GM12878 (cell line): ENCODE data around the gene NAALADL2. TPM values are rescaled to one million over a fixed set of nuclear protein-coding genes. Genes with fewer than 3 reads are reported as not detected.

Experiments used
- ATAC-seq: fragments of 200-7000 bp; cut with Tn5 transposase; 3 replicates; pipeline ENCODE4 v1.9.1; 2020; ENCODE audit warnings: mild to moderate bottlenecking, moderate library complexity
- BruUV-seq: library from RNA; stranded (reverse); fragments of 400-500 nt; replicated peaks from 2 replicates; lab custom pipeline; 2021; lab: Mats Ljungman, UMichigan
- CTCF ChIA-PET: fragments of 300-600 bp; sonication (Branson Sonifier 250); formaldehyde crosslinking; extraction: SDS; loops from one replicate; lab custom pipeline; 2021; ENCODE audit warnings: inconsistent platforms; lab: Yijun Ruan, JAX
- POLR2A ChIA-PET: fragments of 350-600 bp; formaldehyde crosslinking; extraction: SDS; loops from one replicate; lab custom pipeline; 2021; ENCODE audit warnings: inconsistent platforms; lab: Charles Lee
- RAD21 ChIA-PET: fragments of 300-600 bp; sonication (Branson Sonifier 250); formaldehyde crosslinking; loops from one replicate; lab custom pipeline; 2023; ENCODE audit warnings: antibody characterized with exemption; ENCODE audit not compliant: unreplicated experiment; lab: Charles Lee
- SMC1A ChIA-PET: fragments of 300-600 bp; sonication (Branson Sonifier 250); formaldehyde crosslinking; loops from one replicate; lab custom pipeline; 2023; ENCODE audit not compliant: unreplicated experiment, uncharacterized antibody; lab: Charles Lee
- DNase-seq: peaks from one replicate; pipeline ENCODE4 v3.0.0-alpha.2; 2011; ENCODE audit warnings: low read depth, low spot score
- FAIRE-seq: peaks from 3 replicates; lab custom pipeline; 2011; peaks lifted over from hg19 to GRCh38; lab: Jason Lieb, UNC
- H2AFZ ChIP-seq: 2 replicates; pipeline ENCODE4 v1.6.0; 2011; ENCODE audit warnings: low read depth, low read length, control low read depth; ENCODE audit not compliant: control insufficient read depth
- H3K27ac ChIP-seq: 2 replicates; pipeline ENCODE4 v1.5.1; 2011; ENCODE audit warnings: control low read depth; ENCODE audit not compliant: control insufficient read depth, insufficient read depth
- H3K27me3 ChIP-seq, 2 experiments: replicated peaks in 1 of 2; 2 replicates each; pipeline versions ENCODE4 v1.6.0 to v1.6.1; 2011; ENCODE audit warnings: low read length in 1 of 2; ENCODE audit not compliant: control insufficient read depth in 2 of 2, insufficient read depth in 2 of 2
- H3K36me3 ChIP-seq, 2 experiments: 2 replicates each; pipeline ENCODE4 v1.5.1; 2011; ENCODE audit warnings: low read length in 1 of 2; ENCODE audit not compliant: control insufficient read depth in 2 of 2, insufficient read depth in 2 of 2
- H3K4me1 ChIP-seq: 2 replicates; pipeline ENCODE4 v1.6.1; 2011; ENCODE audit warnings: mild to moderate bottlenecking, low read length, moderate library complexity, mixed read lengths; ENCODE audit not compliant: control insufficient read depth, insufficient read depth
- H3K4me2 ChIP-seq: 2 replicates; pipeline ENCODE4 v1.6.0; 2011; ENCODE audit warnings: control low read depth; ENCODE audit not compliant: control insufficient read depth, insufficient read depth
- H3K4me3 ChIP-seq: fragments of 200-600 bp; sonication (generic); 2 replicates; pipeline ENCODE4 v1.5.1; 2016
- H3K79me2 ChIP-seq: 2 replicates; pipeline ENCODE4 v1.6.0; 2011; ENCODE audit warnings: low read length; ENCODE audit not compliant: control insufficient read depth, insufficient read depth
- H3K9ac ChIP-seq: 2 replicates; pipeline ENCODE4 v1.8.0; 2011; ENCODE audit warnings: low read length, control low read depth, mixed read lengths; ENCODE audit not compliant: control insufficient read depth, insufficient read depth
- H3K9me3 ChIP-seq: replicated peaks from 3 replicates; pipeline ENCODE4 v1.5.1; 2011; ENCODE audit warnings: mild to moderate bottlenecking, low read length; ENCODE audit not compliant: control insufficient read depth, insufficient read depth
- H4K20me1 ChIP-seq: 2 replicates; pipeline ENCODE4 v1.6.0; 2011; ENCODE audit not compliant: control insufficient read depth, insufficient read depth
- BCLAF1 ChIP-seq: fragments of 450-650 bp; IDR thresholded peaks from 2 replicates; pipeline ENCODE4 v1.6.1; 2017; ENCODE audit warnings: antibody characterized with exemption, mild to moderate bottlenecking, moderate library complexity
- BHLHE40 ChIP-seq, 2 experiments: fragments of 450-650 bp in 1 of 2; IDR thresholded peaks; 2 replicates each; pipeline ENCODE4 v1.6.1; 2011 to 2017; ENCODE audit warnings: low read depth in 2 of 2, borderline replicate concordance in 1 of 2, improper control_type of control experiment in 1 of 2, low read length in 1 of 2, mild to moderate bottlenecking in 1 of 2
- BRCA1 ChIP-seq: IDR thresholded peaks from 2 replicates; pipeline ENCODE4 v1.6.1; 2011; ENCODE audit warnings: low read depth, low read length, improper control_type of control experiment
- CREM ChIP-seq: IDR thresholded peaks from 2 replicates; pipeline ENCODE4 v1.6.1; 2014; ENCODE audit warnings: antibody characterized with exemption, low read depth
- EGR1 ChIP-seq, 2 experiments: IDR thresholded peaks; 1 replicate in 1 of 2; 2 replicates in 1 of 2; pipeline ENCODE4 v1.6.1; 2011 to 2012; ENCODE audit warnings: low read depth in 2 of 2, low read length in 2 of 2, borderline replicate concordance in 1 of 2, mild to moderate bottlenecking in 1 of 2, moderate library complexity in 1 of 2
- KAT2A ChIP-seq: conservative IDR thresholded peaks from 2 replicates; pipeline ENCODE4 v1.6.1; 2011; ENCODE audit warnings: low read depth, low read length; ENCODE audit not compliant: control insufficient read depth
- POLR2A ChIP-seq: IDR thresholded peaks from 2 replicates; pipeline ENCODE4 v1.6.1; 2011; ENCODE audit warnings: low read depth, mild to moderate bottlenecking, low read length
- REST ChIP-seq: IDR thresholded peaks from 2 replicates; pipeline ENCODE4 v1.6.1; 2012; ENCODE audit warnings: mild to moderate bottlenecking, low read depth, low read length
- SIX5 ChIP-seq: IDR thresholded peaks from 2 replicates; pipeline ENCODE4 v1.6.1; 2011; ENCODE audit warnings: mild to moderate bottlenecking, low read depth, low read length, moderate library complexity; ENCODE audit not compliant: severe bottlenecking
- TAF1 ChIP-seq: IDR thresholded peaks from 2 replicates; pipeline ENCODE4 v1.6.1; 2011; ENCODE audit warnings: mild to moderate bottlenecking, low read depth, low read length, borderline replicate concordance
- WRNIP1 ChIP-seq: IDR thresholded peaks from 2 replicates; pipeline ENCODE4 v1.6.1; 2011; ENCODE audit warnings: low read depth, low read length, improper control_type of control experiment, borderline replicate concordance
- ZNF217 ChIP-seq: fragments of 450-650 bp; IDR thresholded peaks from 2 replicates; pipeline ENCODE4 v1.6.1; 2017; ENCODE audit warnings: antibody characterized with exemption, mild to moderate bottlenecking
- WGBS: methylation state at CpG from one replicate; pipeline ENCODE4 v1.1.6; 2016; ENCODE audit warnings: low lambda C conversion rate; ENCODE audit not compliant: insufficient replicate concordance, insufficient coverage; ENCODE audit errors: missing lambda C conversion rate; 5-methylcytosine and 5-hydroxymethylcytosine counted together
- in situ Hi-C: fragments of 300-500 bp; cut with MboI; formaldehyde crosslinking; loops from 9 replicates; pipeline ENCODE4 v1.14.3; 2018; ENCODE audit warnings: mixed read lengths
- intact Hi-C: fragments of 100-400 bp; cut with micrococcal nuclease; formaldehyde crosslinking; loops from one replicate; pipeline ENCODE4 v1.14.2; 2022; ENCODE audit not compliant: unreplicated experiment
- polyA plus RNA-seq, 11 experiments: library from polyadenylated mRNA; depleted of rRNA in 4 of 11; unstranded in 6 of 11; stranded (reverse) in 5 of 11; fragments of >200 nt; fragmentation: Nextera tagmentation in 4 of 11; fragmentation: Illumina TruSeq in 1 of 11; extraction: Ambion mirVana in 4 of 11; extraction: Trizol in 1 of 11; gene quantifications; 1 replicate in 1 of 11; 2 replicates in 10 of 11; pipeline versions ENCODE4 v1.2.1 to v1.2.3, GENCODE V29; 2011 to 2016; ENCODE audit warnings: inconsistent platforms in 2 of 11, missing spikeins in 2 of 11, low read depth in 1 of 11
- total RNA-seq, 4 experiments: library from RNA; depleted of rRNA in 3 of 4; stranded (reverse); fragments of >200 nt in 3 of 4; fragmentation: Illumina TruSeq in 1 of 4; extraction: Trizol in 1 of 4; gene quantifications; 2 replicates each; pipeline versions ENCODE4 v1.2.1 to v1.2.3, GENCODE V29; 2013 to 2021
- TF ChIP-seq, protein P1 (sequence below): fragments of 450-650 bp; IDR thresholded peaks from 2 replicates; pipeline ENCODE4 v1.6.1; 2016; ENCODE audit warnings: mild to moderate bottlenecking, moderate library complexity, borderline replicate concordance

The NAALADL2 gene
- total and polyA plus RNA-seq, 10 of the 15 experiments (the other 5 are each of a cell fraction or from before 2014, with no cell fraction given) = 0.06 to 10.8 (median 0.46) TPM

DNA sequence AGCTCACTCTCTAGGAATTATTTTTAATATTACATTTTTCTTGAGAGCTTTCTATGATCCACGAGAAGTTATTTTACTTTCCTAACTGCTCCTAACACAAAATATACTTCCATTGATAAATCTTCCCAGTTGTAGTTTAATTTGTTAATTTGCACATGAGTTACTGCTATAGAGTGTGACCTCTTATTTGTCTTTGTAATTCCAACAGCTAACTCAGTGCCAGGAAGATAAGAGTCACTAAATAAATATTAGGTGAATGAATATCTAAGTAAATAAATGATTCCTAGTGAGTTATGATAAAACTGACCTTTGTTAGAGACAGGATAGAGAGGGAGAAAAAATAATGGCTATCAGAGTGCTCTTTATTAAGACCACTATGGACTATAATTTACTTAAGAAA, 319.9 kb downstream of the NAALADL2 start (continued):
- TF ChIP-seq, protein P1, sequence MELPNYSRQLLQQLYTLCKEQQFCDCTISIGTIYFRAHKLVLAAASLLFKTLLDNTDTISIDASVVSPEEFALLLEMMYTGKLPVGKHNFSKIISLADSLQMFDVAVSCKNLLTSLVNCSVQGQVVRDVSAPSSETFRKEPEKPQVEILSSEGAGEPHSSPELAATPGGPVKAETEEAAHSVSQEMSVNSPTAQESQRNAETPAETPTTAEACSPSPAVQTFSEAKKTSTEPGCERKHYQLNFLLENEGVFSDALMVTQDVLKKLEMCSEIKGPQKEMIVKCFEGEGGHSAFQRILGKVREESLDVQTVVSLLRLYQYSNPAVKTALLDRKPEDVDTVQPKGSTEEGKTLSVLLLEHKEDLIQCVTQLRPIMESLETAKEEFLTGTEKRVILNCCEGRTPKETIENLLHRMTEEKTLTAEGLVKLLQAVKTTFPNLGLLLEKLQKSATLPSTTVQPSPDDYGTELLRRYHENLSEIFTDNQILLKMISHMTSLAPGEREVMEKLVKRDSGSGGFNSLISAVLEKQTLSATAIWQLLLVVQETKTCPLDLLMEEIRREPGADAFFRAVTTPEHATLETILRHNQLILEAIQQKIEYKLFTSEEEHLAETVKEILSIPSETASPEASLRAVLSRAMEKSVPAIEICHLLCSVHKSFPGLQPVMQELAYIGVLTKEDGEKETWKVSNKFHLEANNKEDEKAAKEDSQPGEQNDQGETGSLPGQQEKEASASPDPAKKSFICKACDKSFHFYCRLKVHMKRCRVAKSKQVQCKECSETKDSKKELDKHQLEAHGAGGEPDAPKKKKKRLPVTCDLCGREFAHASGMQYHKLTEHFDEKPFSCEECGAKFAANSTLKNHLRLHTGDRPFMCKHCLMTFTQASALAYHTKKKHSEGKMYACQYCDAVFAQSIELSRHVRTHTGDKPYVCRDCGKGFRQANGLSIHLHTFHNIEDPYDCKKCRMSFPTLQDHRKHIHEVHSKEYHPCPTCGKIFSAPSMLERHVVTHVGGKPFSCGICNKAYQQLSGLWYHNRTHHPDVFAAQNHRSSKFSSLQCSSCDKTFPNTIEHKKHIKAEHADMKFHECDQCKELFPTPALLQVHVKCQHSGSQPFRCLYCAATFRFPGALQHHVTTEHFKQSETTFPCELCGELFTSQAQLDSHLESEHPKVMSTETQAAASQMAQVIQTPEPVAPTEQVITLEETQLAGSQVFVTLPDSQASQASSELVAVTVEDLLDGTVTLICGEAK = no peak
- no peak for TF ChIP-seq ZNF217
- TF ChIP-seq SIX5 = no peak
- TF ChIP-seq EGR1 (IDR thresholded peaks at IDR 0.05; ENCODE audit: borderline replicate concordance in 1 of 2, low read depth in 2 of 2, low read length in 2 of 2) = no peak
- TF ChIP-seq TAF1 = no peak
- TF ChIP-seq BHLHE40 (IDR thresholded peaks at IDR 0.05; ENCODE audit: borderline replicate concordance in 1 of 2, low read depth in 2 of 2, low read length in 1 of 2) = no peak
- TF ChIP-seq CREM = no peak
- TF ChIP-seq POLR2A = no peak

GRCh38 chr3:175184392-175184791, 325.3 kb downstream of the NAALADL2 start:
- Histone ChIP-seq H3K9me3 (no peaks in the 10 kb centered on the region; the same call in 2 of the 3 replicates), H3K4me3 (no peak overlapping the region), H3K9ac (no peak overlapping the region), H4K20me1 (no peaks in the 10 kb centered on the region), H3K27me3 (no peaks in the 10 kb centered on the region), H3K36me3 (no peaks in the 10 kb centered on the region), H3K4me2 (no peak overlapping the region), H3K79me2 (no peaks in the 10 kb centered on the region), H3K4me1 (no peaks in the 10 kb centered on the region), H2AFZ (no peak overlapping the region), H3K27ac (no peak overlapping the region)
- in situ Hi-C loops = no loop called here
- ChIA-PET CTCF (no interaction called here), RAD21 (no interaction called here), POLR2A (no interaction called here), SMC1A (interaction anchor here (0.6 to 1.9 kb wide), 5 partner anchors 12 to 194 kb away, joined by 3 to 4 read pairs (median 3); no protein-coding TSS in a partner anchor)
- WGBS = 12% methylated on average over 3 of the region's 3 CpGs
- no TSS peak for BruUV-seq
- peak; percentile 53 for ATAC-seq
- intact Hi-C loops = no loop called here
- no peak for DNase-seq
- no peak for FAIRE-seq
- no peak for TF ChIP-seq BHLHE40 (IDR thresholded peaks at IDR 0.05; ENCODE audit: borderline replicate concordance in 1 of 2, low read depth in 2 of 2, low read length in 1 of 2)
- no peak for TF ChIP-seq KAT2A
- TF ChIP-seq BRCA1 = no peak
- TF ChIP-seq REST = no peak
- no peak for TF ChIP-seq BCLAF1
- TF ChIP-seq WRNIP1 = no peak
